Tibial nerve (tissue), 4 donors: ENCODE measurements around the gene NRAS.

ENCODE experiments used
- CTCF ChIP-seq, 5 experiments: fragments of 200-600 bp in 3 of 5; fragments of 450-650 bp in 2 of 5; sonication (generic) in 3 of 5; IDR thresholded peaks; one replicate each; pipeline ENCODE4 v1.5.1; 2016 to 2019; ENCODE audit warnings: antibody characterized with exemption in 5 of 5, mild to moderate bottlenecking in 3 of 5, moderate library complexity in 2 of 5
- EP300 ChIP-seq, 2 donors: sonication (generic); formaldehyde crosslinking; IDR thresholded peaks; one replicate each; pipeline ENCODE4 v1.6.1; 2017; ENCODE audit warnings: antibody characterized with exemption in 2 of 2, mild to moderate bottlenecking in 1 of 2
- POLR2A ChIP-seq, 2 donors: fragments of 450-650 bp; IDR thresholded peaks; one replicate each; pipeline ENCODE4 v1.6.1; 2017; ENCODE audit warnings: antibody characterized with exemption in 2 of 2, mild to moderate bottlenecking in 2 of 2, moderate library complexity in 2 of 2

GRCh38 chr1:114720492-114720891 is 3.9 kb upstream of the NRAS start:
- TF ChIP-seq CTCF (IDR thresholded peaks at IDR 0.05) (no peak), POLR2A (IDR thresholded peaks at IDR 0.05) (no peak), EP300 (IDR thresholded peaks at IDR 0.05) (no peak)
